PC-3 (cell line): ENCODE measurements around the gene SH3PXD2B. TPM values are rescaled to one million over a fixed set of nuclear protein-coding genes. Genes with fewer than 3 reads are reported as not detected.

Experiments used
- ATAC-seq: fragments of 200-7000 bp; cut with Tn5 transposase; 2 replicates; pipeline ENCODE4 v1.9.1; 2020; ENCODE audit warnings: mild to moderate bottlenecking, moderate library complexity
- BruUV-seq: library from RNA; stranded (reverse); fragments of 400-500 nt; replicated peaks from 2 replicates; lab custom pipeline; 2021; lab: Mats Ljungman, UMichigan
- CTCF ChIA-PET: fragments of 300-600 bp; sonication (Branson Sonifier 250); formaldehyde crosslinking; loops from one replicate; lab custom pipeline; 2022; ENCODE audit warnings: antibody characterized with exemption; lab: Charles Lee
- POLR2A ChIA-PET: fragments of 300-600 bp; sonication (Branson Sonifier 250); formaldehyde crosslinking; loops from one replicate; lab custom pipeline; 2022; ENCODE audit warnings: antibody characterized with exemption; ENCODE audit not compliant: unreplicated experiment; lab: Charles Lee
- DNase-seq: peaks from one replicate; pipeline ENCODE4 v3.0.0-alpha.2; 2015
- H2AFZ ChIP-seq: fragments of 300-600 bp; sonication (generic); 2 replicates; pipeline ENCODE4 v1.6.0; 2016; ENCODE audit warnings: antibody characterized with exemption, low read length
- H3F3A ChIP-seq: fragments of 300-600 bp; sonication (generic); one replicate; pipeline ENCODE4 v1.6.0; 2017; ENCODE audit warnings: antibody characterized with exemption, low read length, control low read depth, mild to moderate bottlenecking; ENCODE audit not compliant: unreplicated experiment
- H3K27ac ChIP-seq: fragments of 300-600 bp; sonication (generic); 2 replicates; pipeline ENCODE4 v1.5.1; 2016; ENCODE audit warnings: mild to moderate bottlenecking, low read length
- H3K27me3 ChIP-seq: fragments of 300-600 bp; sonication (generic); 2 replicates; pipeline ENCODE4 v1.6.1; 2016; ENCODE audit warnings: low read length, mixed read lengths
- H3K36me3 ChIP-seq: fragments of 300-600 bp; sonication (generic); 2 replicates; pipeline ENCODE4 v1.6.1; 2016; ENCODE audit warnings: low read depth, mixed run types, low read length, mixed read lengths
- H3K4me1 ChIP-seq: fragments of 300-600 bp; sonication (generic); 2 replicates; pipeline ENCODE4 v1.5.1; 2016; ENCODE audit warnings: low read length; ENCODE audit not compliant: insufficient read depth
- H3K4me2 ChIP-seq: fragments of 300-600 bp; sonication (generic); 2 replicates; pipeline ENCODE4 v1.6.0; 2016; ENCODE audit warnings: low read length
- H3K4me3 ChIP-seq: fragments of 300-600 bp; sonication (generic); 2 replicates; pipeline ENCODE4 v1.5.1; 2016; ENCODE audit warnings: mild to moderate bottlenecking, low read length, mixed read lengths
- H3K79me2 ChIP-seq: fragments of 300-600 bp; sonication (generic); 2 replicates; pipeline ENCODE4 v1.6.1; 2017; ENCODE audit warnings: low read length, mixed read lengths
- H3K9ac ChIP-seq: fragments of 300-600 bp; sonication (generic); 2 replicates; pipeline ENCODE4 v1.6.0; 2016; ENCODE audit warnings: mild to moderate bottlenecking, low read length
- H3K9me2 ChIP-seq: fragments of 300-600 bp; sonication (generic); replicated peaks from 2 replicates; pipeline ENCODE4 v1.6.1; 2016; ENCODE audit warnings: mixed run types, low read length, mixed read lengths
- H3K9me3 ChIP-seq: fragments of 300-600 bp; sonication (generic); 2 replicates; pipeline ENCODE4 v1.6.1; 2016; ENCODE audit warnings: low read length, mixed read lengths
- H4K20me1 ChIP-seq: fragments of 300-600 bp; sonication (generic); 2 replicates; pipeline ENCODE4 v1.6.1; 2016; ENCODE audit warnings: low read length, mixed read lengths
- EZH2 ChIP-seq: fragments of 300-600 bp; sonication (generic); IDR thresholded peaks from one replicate; pipeline ENCODE4 v1.6.1; 2017; ENCODE audit warnings: antibody characterized with exemption, mild to moderate bottlenecking, low read length; ENCODE audit not compliant: unreplicated experiment
- EZH2phosphoT487 ChIP-seq: fragments of 300-600 bp; sonication (generic); IDR thresholded peaks from 2 replicates; pipeline ENCODE4 v1.6.1; 2018; ENCODE audit warnings: mild to moderate bottlenecking, antibody characterized with exemption, low read length, borderline replicate concordance
- intact Hi-C: fragments of 100-400 bp; cut with micrococcal nuclease; formaldehyde crosslinking; loops from 2 replicates; pipeline ENCODE4 v1.9.0; 2023
- total RNA-seq: library from RNA; depleted of rRNA; stranded (reverse); fragments of >200 nt; gene quantifications from 2 replicates; pipeline ENCODE4 v1.2.3, GENCODE V29; 2014
- TF ChIP-seq, protein P1 (sequence below): fragments of 300-600 bp; sonication (generic); conservative IDR thresholded peaks from 2 replicates; pipeline ENCODE4 v1.5.1; 2017; ENCODE audit warnings: antibody characterized with exemption, low read depth, mild to moderate bottlenecking, low read length

SH3PXD2B gene
- total RNA-seq, 1 experiment from 2014 or later = 9.8 TPM

GRCh38 chr5:172440486-172440885, 13.8 kb downstream of the SH3PXD2B start:
- H3K27ac ChIP-seq = no peak overlapping the region
- ChIA-PET POLR2A (no interaction called here), CTCF (no interaction called here)
- H4K20me1 ChIP-seq = peaks cover 7% of the 10 kb centered on the region; the same call in 1 of the 2 replicates
- H3K79me2 ChIP-seq = no peaks in the 10 kb centered on the region
- H2AFZ ChIP-seq = no peak overlapping the region
- no peaks in the 10 kb centered on the region for H3F3A ChIP-seq
- no peak for TF ChIP-seq EZH2phosphoT487
- no peak for TF ChIP-seq EZH2
- TF ChIP-seq, protein P1, sequence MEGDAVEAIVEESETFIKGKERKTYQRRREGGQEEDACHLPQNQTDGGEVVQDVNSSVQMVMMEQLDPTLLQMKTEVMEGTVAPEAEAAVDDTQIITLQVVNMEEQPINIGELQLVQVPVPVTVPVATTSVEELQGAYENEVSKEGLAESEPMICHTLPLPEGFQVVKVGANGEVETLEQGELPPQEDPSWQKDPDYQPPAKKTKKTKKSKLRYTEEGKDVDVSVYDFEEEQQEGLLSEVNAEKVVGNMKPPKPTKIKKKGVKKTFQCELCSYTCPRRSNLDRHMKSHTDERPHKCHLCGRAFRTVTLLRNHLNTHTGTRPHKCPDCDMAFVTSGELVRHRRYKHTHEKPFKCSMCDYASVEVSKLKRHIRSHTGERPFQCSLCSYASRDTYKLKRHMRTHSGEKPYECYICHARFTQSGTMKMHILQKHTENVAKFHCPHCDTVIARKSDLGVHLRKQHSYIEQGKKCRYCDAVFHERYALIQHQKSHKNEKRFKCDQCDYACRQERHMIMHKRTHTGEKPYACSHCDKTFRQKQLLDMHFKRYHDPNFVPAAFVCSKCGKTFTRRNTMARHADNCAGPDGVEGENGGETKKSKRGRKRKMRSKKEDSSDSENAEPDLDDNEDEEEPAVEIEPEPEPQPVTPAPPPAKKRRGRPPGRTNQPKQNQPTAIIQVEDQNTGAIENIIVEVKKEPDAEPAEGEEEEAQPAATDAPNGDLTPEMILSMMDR = no peak
- no peaks in the 10 kb centered on the region for H3K9me2 ChIP-seq
- no peak overlapping the region for H3K4me2 ChIP-seq
- no TSS peak for BruUV-seq
- intact Hi-C loops = no loop called here
- no peak overlapping the region for H3K4me3 ChIP-seq
- H3K4me1 ChIP-seq = peaks cover 14% of the 10 kb centered on the region
- no peak overlapping the region for H3K9ac ChIP-seq
- no peaks in the 10 kb centered on the region for H3K9me3 ChIP-seq
- H3K36me3 ChIP-seq = no peaks in the 10 kb centered on the region
- ATAC-seq (no peak), DNase-seq (no peak)
- H3K27me3 ChIP-seq = no peaks in the 10 kb centered on the region

GRCh38 chr5:172439785-172440477, 14.4 kb downstream of the SH3PXD2B start:
- H3K79me2 ChIP-seq = no peaks in the 10 kb centered on the region
- H3K4me3 ChIP-seq = no peak overlapping the region
- BruUV-seq = no TSS peak
- H3K27ac ChIP-seq = no peak overlapping the region
- H3F3A ChIP-seq = no peaks in the 10 kb centered on the region
- H4K20me1 ChIP-seq = peaks cover 7% of the 10 kb centered on the region; the same call in 1 of the 2 replicates
- H3K4me2 ChIP-seq = no peak overlapping the region
- ChIA-PET POLR2A (no interaction called here), CTCF (no interaction called here)
- intact Hi-C loops = no loop called here
- no peaks in the 10 kb centered on the region for H3K36me3 ChIP-seq
- H3K9me3 ChIP-seq = no peaks in the 10 kb centered on the region
- no peak for ATAC-seq
- no peaks in the 10 kb centered on the region for H3K27me3 ChIP-seq
- no peak overlapping the region for H2AFZ ChIP-seq
- H3K9ac ChIP-seq = no peak overlapping the region
- no peaks in the 10 kb centered on the region for H3K9me2 ChIP-seq
- no peak for DNase-seq
- peaks cover 14% of the 10 kb centered on the region for H3K4me1 ChIP-seq
- TF ChIP-seq, protein P1 = no peak
- TF ChIP-seq EZH2 = no peak
- TF ChIP-seq EZH2phosphoT487 = no peak

- BruUV-seq = no TSS peak
- no peaks in the 10 kb centered on the region for H3K9me3 ChIP-seq
- peaks cover 4% of the 10 kb centered on the region; the same call in 1 of the 2 replicates for H3K4me1 ChIP-seq
- CTCF ChIA-PET = no interaction called here
- H3K4me2 ChIP-seq = no peak overlapping the region
- ATAC-seq (no peak), DNase-seq (no peak)
- H3K79me2 ChIP-seq = no peaks in the 10 kb centered on the region
- no peaks in the 10 kb centered on the region for H3K36me3 ChIP-seq
- no peaks in the 10 kb centered on the region for H4K20me1 ChIP-seq
- no peaks in the 10 kb centered on the region for H3F3A ChIP-seq
- no peak overlapping the region for H3K9ac ChIP-seq
- POLR2A ChIA-PET = no interaction called here
- H3K27ac ChIP-seq = no peak overlapping the region
- H3K4me3 ChIP-seq = no peak overlapping the region
- no peaks in the 10 kb centered on the region for H3K9me2 ChIP-seq
- no peak for TF ChIP-seq EZH2
- no peak for TF ChIP-seq EZH2phosphoT487
- TF ChIP-seq, protein P1 = no peak
- no peaks in the 10 kb centered on the region for H3K27me3 ChIP-seq
- H2AFZ ChIP-seq = no peak overlapping the region
- intact Hi-C loops = no loop called here
Observed at GRCh38 chr5:172438319-172438668, 16.0 kb downstream of the SH3PXD2B start.
